ENCODE data around the gene WDR70. TPM values are rescaled to one million over a fixed set of nuclear protein-coding genes. Genes with fewer than 3 reads are reported as not detected.
A peak's percentile ranks its signal among the peaks of the same experiment; 100 is the strongest.

The WDR70 gene
- total RNA-seq, 1 experiment from 2014 or later: 35.0 TPM

GRCh38 chr5:37661951-37662350 lies 282.8 kb downstream of the WDR70 start:
- DNase-seq (ENCODE audit: low spot score) (no peak), ATAC-seq (no peak)
- CTCF ChIA-PET: interaction anchor here (1.0 kb wide), 1 partner anchor 62 kb away, joined by 3 read pairs; no protein-coding TSS in a partner anchor
- H3K4me3 Mint-ChIP-seq: no peak overlapping the region
- H3K27ac Mint-ChIP-seq: no peak overlapping the region
- TF ChIP-seq ZNF512 (CRISPR knock-in tag; IDR thresholded peaks at IDR 0.05; ENCODE audit: borderline replicate concordance) (no peak), NFE2L1 (CRISPR knock-in tag; IDR thresholded peaks at IDR 0.05) (no peak), USF2 (CRISPR knock-in tag; IDR thresholded peaks at IDR 0.05) (no peak), CTCF (IDR thresholded peaks at IDR 0.05) (no peak), SP1 (CRISPR knock-in tag; conservative IDR thresholded peaks at IDR 0.05) (no peak), ZNF671 (CRISPR knock-in tag; IDR thresholded peaks at IDR 0.05) (no peak)
- no peaks in the 10 kb centered on the region for H3K36me3 Mint-ChIP-seq
- H3K27me3 Mint-ChIP-seq (ENCODE audit: low read depth): no peaks in the 10 kb centered on the region
- no peaks in the 10 kb centered on the region for H3K9me3 Mint-ChIP-seq
- POLR2A ChIA-PET: no interaction called here
- peaks cover 42% of the 10 kb centered on the region for H3K4me1 Mint-ChIP-seq

- Mint-ChIP-seq H3K27ac (no peak overlapping the region), H3K4me1 (peaks cover 42% of the 10 kb centered on the region)
- CTCF ChIA-PET: interaction anchor here (1.0 kb wide), 1 partner anchor 61 kb away, joined by 3 read pairs; no protein-coding TSS in a partner anchor
These were observed 283.2 kb downstream of the WDR70 start for GRCh38 chr5:37662362-37662761.

GRCh38 chr5:37662789-37663485 lies 283.8 kb downstream of the WDR70 start:
- CTCF ChIA-PET: no interaction called here
- POLR2A ChIA-PET: no interaction called here
- Mint-ChIP-seq H3K27ac (peak overlapping the region; percentile 66), H3K4me3 (no peak overlapping the region), H3K27me3 (ENCODE audit: low read depth) (no peaks in the 10 kb centered on the region), H3K9me3 (no peaks in the 10 kb centered on the region), H3K36me3 (no peaks in the 10 kb centered on the region), H3K4me1 (peaks cover 42% of the 10 kb centered on the region)
- no peak for DNase-seq (ENCODE audit: low spot score)
- no peak for ATAC-seq
- TF ChIP-seq AR (CRISPR knock-in tag; IDR thresholded peaks at IDR 0.05): no peak
- TF ChIP-seq GRHL2 (CRISPR knock-in tag; IDR thresholded peaks at IDR 0.05; ENCODE audit: insufficient replicate concordance, severe bottlenecking): no peak
- no peak for TF ChIP-seq STAT6 (CRISPR knock-in tag; conservative IDR thresholded peaks at IDR 0.05; ENCODE audit: low read depth)
- TF ChIP-seq SP1 (CRISPR knock-in tag; conservative IDR thresholded peaks at IDR 0.05): no peak
- no peak for TF ChIP-seq MYBL2 (CRISPR knock-in tag; IDR thresholded peaks at IDR 0.05)
- no peak for TF ChIP-seq ESRRA (CRISPR knock-in tag; IDR thresholded peaks at IDR 0.05; ENCODE audit: borderline replicate concordance)
- no peak for TF ChIP-seq ZNF281 (CRISPR knock-in tag; IDR thresholded peaks at IDR 0.05)
- no peak for TF ChIP-seq ATF6 (CRISPR knock-in tag; IDR thresholded peaks at IDR 0.05)

More at GRCh38 chr5:37662362-37662761, 283.2 kb downstream of the WDR70 start:
- H3K36me3 Mint-ChIP-seq: no peaks in the 10 kb centered on the region
- DNase-seq (ENCODE audit: low spot score) (no peak), ATAC-seq (no peak)
- H3K9me3 Mint-ChIP-seq: no peaks in the 10 kb centered on the region
- POLR2A ChIA-PET: no interaction called here
- no peaks in the 10 kb centered on the region for H3K27me3 Mint-ChIP-seq (ENCODE audit: low read depth)
- no peak overlapping the region for H3K4me3 Mint-ChIP-seq
- TF ChIP-seq CBFB (CRISPR knock-in tag; IDR thresholded peaks at IDR 0.05; ENCODE audit: low read depth): no peak

All from WTC11 (cell line).